Measurements from ENCODE around the gene BRAF.

DNA sequence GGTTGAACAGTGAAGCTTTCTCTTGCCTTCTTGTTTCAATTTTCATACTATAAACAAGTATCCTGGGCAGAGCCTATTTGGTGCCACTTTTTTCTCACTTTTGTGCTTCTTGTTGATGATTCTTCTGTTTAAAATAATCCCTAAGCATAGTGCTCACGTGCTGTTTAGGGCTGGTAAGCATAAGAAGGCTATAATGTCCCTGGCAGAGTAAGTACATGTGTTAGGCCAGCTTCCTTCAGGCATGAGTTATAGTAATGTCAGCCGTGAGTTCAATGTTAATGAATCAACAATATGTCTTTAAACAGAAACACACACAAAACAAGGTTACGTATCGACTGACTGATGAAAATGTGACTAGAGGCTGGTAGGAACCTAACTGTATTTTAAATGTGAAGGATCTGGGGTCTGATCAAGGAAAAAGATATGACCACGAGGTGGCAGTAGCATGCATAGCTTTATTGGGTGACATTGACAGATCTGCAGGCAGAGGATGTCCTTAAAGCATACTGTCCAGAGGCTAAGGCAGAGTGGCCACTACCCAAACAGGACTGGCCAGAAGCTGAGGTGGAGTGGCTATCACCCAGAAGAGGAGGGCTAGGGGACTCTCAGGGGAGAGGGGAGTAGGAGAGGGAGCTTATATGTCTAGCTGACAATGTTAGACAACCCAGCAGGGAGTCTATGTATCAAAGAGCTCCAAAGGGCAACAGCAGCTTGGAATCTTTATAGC lies 113.7 kb downstream of the BRAF start:
- TF ChIP-seq POLR2AphosphoS5 (IDR thresholded peaks at IDR 0.05) = peak; percentile 61
- TF ChIP-seq, protein P1, sequence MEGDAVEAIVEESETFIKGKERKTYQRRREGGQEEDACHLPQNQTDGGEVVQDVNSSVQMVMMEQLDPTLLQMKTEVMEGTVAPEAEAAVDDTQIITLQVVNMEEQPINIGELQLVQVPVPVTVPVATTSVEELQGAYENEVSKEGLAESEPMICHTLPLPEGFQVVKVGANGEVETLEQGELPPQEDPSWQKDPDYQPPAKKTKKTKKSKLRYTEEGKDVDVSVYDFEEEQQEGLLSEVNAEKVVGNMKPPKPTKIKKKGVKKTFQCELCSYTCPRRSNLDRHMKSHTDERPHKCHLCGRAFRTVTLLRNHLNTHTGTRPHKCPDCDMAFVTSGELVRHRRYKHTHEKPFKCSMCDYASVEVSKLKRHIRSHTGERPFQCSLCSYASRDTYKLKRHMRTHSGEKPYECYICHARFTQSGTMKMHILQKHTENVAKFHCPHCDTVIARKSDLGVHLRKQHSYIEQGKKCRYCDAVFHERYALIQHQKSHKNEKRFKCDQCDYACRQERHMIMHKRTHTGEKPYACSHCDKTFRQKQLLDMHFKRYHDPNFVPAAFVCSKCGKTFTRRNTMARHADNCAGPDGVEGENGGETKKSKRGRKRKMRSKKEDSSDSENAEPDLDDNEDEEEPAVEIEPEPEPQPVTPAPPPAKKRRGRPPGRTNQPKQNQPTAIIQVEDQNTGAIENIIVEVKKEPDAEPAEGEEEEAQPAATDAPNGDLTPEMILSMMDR (IDR thresholded peaks at IDR 0.05) = peak; percentile 42 to 81 (median 76)

Measured in prostate gland (tissue), 2 donors.